Type B pancreatic cell (in vitro differentiated cells): ENCODE data around the gene CABLES1. TPM values are rescaled to one million over a fixed set of nuclear protein-coding genes. Genes with fewer than 3 reads are reported as not detected.

ENCODE experiments used
- DNase-seq: peaks from one replicate; pipeline ENCODE4 v3.0.0; 2021; ENCODE audit warnings: mixed read lengths; ENCODE audit not compliant: unreplicated experiment; ENCODE audit errors: extremely low spot score
- H3K27ac Mint-ChIP-seq: 2 replicates; pipeline ENCODE4 v1.8.0; 2021; ENCODE audit warnings: mild to moderate bottlenecking, mixed read lengths
- H3K27me3 Mint-ChIP-seq: 2 replicates; pipeline ENCODE4 v1.8.0; 2021; ENCODE audit warnings: mixed read lengths
- H3K36me3 Mint-ChIP-seq: 2 replicates; pipeline ENCODE4 v1.8.0; 2021; ENCODE audit warnings: mixed read lengths
- H3K4me1 Mint-ChIP-seq: one replicate; pipeline ENCODE4 v1.8.0; 2021; ENCODE audit warnings: mixed read lengths; ENCODE audit not compliant: unreplicated experiment
- H3K4me3 Mint-ChIP-seq: 2 replicates; pipeline ENCODE4 v1.8.0; 2021; ENCODE audit warnings: mild to moderate bottlenecking, mixed read lengths
- H3K9me3 Mint-ChIP-seq: 2 replicates; pipeline ENCODE4 v1.8.0; 2021; ENCODE audit warnings: mixed read lengths
- total RNA-seq: library from RNA; stranded (reverse); gene quantifications from 2 replicates; pipeline ENCODE4 v1.2.1, GENCODE V29; 2021; ENCODE audit warnings: low replicate concordance
- TF ChIP-seq, protein P1 (sequence below): fragments of 200-600 bp; sonication (generic); conservative IDR thresholded peaks from 2 replicates; pipeline ENCODE4 v1.5.0; 2021; ENCODE audit warnings: antibody characterized with exemption, mild to moderate bottlenecking

CABLES1 gene
- total RNA-seq, 1 donor from 2014 or later = 11.4 TPM

DNA sequence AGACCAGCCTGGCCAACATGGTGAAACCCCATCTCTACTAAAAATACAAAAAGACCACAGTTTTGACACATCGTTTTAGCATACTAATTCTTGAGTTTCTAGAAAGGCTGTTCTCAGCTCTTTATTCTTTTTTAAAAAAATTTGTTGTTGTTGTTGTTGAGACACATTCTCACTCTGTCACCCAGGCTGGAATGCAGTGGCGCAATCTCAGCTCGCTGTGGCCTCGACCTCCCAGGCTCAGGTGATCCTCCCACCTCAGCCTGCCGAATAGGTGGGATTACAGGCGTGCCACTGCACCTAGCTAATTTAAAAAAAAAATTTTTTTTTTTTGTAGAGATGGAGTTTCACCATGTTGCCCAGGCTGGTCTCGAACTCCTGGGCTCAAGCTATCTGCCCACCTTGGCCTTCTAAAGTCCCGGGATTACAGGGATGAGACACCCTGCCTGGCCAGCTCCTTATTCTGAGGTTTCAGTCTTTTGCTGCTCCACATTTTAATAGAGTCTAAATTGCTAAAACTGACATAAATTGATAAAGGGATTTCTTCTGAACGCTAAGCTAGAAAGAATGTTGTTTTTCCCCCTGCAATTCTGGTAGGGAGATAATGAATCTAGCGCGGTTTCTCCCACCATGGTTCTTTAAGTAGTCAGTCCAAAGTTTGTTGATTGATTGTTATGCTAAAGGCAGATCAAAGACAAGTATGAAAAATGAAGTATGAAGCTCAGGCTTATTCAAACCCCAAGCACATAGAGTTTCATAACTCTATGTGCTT lies 32.6 kb upstream of the CABLES1 start:
- no peaks in the 10 kb centered on the region for H3K36me3 Mint-ChIP-seq
- DNase-seq = no peak

DNA sequence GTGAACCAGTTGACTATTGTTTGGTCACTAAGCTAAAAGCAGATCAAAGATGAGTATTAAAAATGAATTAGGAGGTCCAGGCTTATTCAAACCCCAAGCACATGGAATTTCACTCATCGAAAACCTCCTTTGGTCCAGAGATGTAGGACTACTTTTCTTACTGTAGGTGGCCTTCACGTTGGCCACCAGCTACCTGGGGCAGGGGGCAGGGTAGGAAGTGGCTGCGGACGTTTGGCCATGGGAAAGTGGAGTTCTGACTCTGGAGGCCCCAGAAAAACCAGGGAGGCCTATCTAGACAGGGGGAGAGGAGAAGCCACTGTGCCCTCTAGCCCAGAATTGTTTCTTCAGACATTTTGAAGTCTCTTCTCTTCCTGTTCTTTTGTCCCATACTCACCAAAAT lies 31.8 kb upstream of the CABLES1 start:
- Mint-ChIP-seq H3K36me3 (no peaks in the 10 kb centered on the region), H3K9me3 (peaks cover 4% of the 10 kb centered on the region), H3K27ac (peak overlapping the region; percentile 66), H3K4me1 (peaks cover 23% of the 10 kb centered on the region), H3K27me3 (no peaks in the 10 kb centered on the region), H3K4me3 (peak overlapping the region; percentile 50)
- DNase-seq = no peak
- TF ChIP-seq, protein P1, sequence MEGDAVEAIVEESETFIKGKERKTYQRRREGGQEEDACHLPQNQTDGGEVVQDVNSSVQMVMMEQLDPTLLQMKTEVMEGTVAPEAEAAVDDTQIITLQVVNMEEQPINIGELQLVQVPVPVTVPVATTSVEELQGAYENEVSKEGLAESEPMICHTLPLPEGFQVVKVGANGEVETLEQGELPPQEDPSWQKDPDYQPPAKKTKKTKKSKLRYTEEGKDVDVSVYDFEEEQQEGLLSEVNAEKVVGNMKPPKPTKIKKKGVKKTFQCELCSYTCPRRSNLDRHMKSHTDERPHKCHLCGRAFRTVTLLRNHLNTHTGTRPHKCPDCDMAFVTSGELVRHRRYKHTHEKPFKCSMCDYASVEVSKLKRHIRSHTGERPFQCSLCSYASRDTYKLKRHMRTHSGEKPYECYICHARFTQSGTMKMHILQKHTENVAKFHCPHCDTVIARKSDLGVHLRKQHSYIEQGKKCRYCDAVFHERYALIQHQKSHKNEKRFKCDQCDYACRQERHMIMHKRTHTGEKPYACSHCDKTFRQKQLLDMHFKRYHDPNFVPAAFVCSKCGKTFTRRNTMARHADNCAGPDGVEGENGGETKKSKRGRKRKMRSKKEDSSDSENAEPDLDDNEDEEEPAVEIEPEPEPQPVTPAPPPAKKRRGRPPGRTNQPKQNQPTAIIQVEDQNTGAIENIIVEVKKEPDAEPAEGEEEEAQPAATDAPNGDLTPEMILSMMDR = no peak

More for the DNA sequence above, 32.6 kb upstream of the CABLES1 start:
- TF ChIP-seq, protein P1 = no peak
- Mint-ChIP-seq H3K4me1 (peaks cover 20% of the 10 kb centered on the region), H3K27ac (peak overlapping the region; percentile 66), H3K4me3 (peak overlapping the region; percentile 13), H3K9me3 (peaks cover 4% of the 10 kb centered on the region), H3K27me3 (no peaks in the 10 kb centered on the region)

DNA sequence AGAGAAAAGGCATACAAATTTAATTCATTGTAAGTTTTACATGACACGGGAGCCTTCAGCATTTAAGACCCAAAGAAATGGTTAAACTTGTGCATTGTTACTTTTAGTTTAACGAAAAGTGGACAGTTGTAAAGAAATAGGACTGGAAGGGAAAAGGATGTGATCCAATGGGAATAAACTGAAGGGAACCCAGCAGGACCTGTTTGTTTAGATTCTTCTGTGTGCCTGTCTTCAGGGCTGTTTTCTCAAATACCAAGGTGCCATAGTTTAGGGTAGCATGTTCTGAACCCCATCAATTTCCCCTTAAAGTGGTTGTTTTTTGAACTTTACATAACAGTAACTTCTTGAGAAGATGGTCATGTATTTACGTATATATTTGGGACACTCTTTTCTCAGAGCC lies 30.3 kb upstream of the CABLES1 start:
- peak overlapping the region; percentile 48 for H3K27ac Mint-ChIP-seq

DNA sequence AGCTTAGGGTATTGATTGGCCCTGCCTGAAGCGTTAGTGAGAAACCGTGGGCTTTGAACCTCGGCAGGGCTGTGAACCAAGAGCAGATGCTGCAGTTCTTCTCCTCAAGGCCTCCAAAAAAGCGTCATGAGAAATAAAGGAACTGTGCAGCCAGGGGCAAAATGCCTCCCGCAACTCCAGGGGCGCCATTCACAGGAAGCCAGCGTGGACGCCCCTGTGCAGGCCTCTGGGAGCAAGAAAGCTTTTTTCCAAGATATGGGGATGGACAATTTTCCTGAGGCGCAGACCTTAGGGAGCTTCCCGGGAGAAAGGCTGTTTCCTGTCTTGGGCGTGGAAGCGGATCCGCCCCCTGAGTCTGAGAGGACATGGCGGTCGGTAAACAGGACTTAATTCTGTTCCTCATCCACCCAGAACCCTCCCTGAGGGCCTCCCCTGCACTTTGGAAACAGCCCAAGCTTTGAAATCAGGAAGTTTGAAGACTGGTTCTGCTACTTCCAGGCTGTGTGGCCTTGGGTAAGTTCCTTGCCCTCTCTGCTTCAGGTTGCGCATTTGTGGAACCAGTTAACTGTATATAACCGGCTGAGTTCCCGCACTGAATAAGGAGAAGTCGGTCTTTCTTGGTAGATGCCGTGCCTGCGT lies 29.6 kb upstream of the CABLES1 start:
- Mint-ChIP-seq H3K27me3 (no peaks in the 10 kb centered on the region), H3K4me1 (peaks cover 23% of the 10 kb centered on the region), H3K27ac (peak overlapping the region; percentile 95), H3K9me3 (peaks cover 4% of the 10 kb centered on the region), H3K4me3 (peak overlapping the region; percentile 65), H3K36me3 (no peaks in the 10 kb centered on the region)
- no peak for DNase-seq
- TF ChIP-seq, protein P1 = no peak

More for the DNA sequence above, 30.3 kb upstream of the CABLES1 start:
- H3K4me1 Mint-ChIP-seq = peaks cover 23% of the 10 kb centered on the region
- no peaks in the 10 kb centered on the region for H3K36me3 Mint-ChIP-seq
- peaks cover 4% of the 10 kb centered on the region for H3K9me3 Mint-ChIP-seq
- TF ChIP-seq, protein P1 = no peak
- no peak for DNase-seq
- no peak overlapping the region for H3K4me3 Mint-ChIP-seq
- no peaks in the 10 kb centered on the region for H3K27me3 Mint-ChIP-seq

DNA sequence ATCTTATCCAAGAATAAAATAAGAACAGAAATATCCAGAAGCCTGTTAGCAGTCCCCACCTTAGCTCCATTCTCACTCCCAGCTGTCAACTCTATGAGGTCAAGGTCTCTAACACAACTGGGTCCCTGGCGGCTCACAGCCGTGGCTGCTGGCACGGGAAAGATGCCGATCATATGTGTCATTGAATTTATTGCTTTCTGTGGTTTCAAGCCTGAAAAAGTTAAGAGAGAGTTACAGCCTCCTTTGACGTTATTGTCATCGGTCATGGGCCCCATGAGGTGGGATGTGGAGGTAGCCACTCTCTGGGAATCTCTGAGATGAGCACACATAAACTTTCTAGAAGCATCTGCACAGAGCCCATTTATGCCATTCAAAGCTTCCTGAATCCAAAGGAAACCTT lies 28.7 kb upstream of the CABLES1 start:
- Mint-ChIP-seq H3K27ac (peak overlapping the region; percentile 95), H3K4me3 (peak overlapping the region; percentile 65)
- DNase-seq = no peak

More for the DNA sequence above, 28.7 kb upstream of the CABLES1 start:
- Mint-ChIP-seq H3K27me3 (no peaks in the 10 kb centered on the region), H3K4me1 (peaks cover 23% of the 10 kb centered on the region), H3K36me3 (no peaks in the 10 kb centered on the region), H3K9me3 (peaks cover 4% of the 10 kb centered on the region)
- TF ChIP-seq, protein P1 = no peak
